ENCODE results near the gene TRIM4.

Gene TRIM4

DNA sequence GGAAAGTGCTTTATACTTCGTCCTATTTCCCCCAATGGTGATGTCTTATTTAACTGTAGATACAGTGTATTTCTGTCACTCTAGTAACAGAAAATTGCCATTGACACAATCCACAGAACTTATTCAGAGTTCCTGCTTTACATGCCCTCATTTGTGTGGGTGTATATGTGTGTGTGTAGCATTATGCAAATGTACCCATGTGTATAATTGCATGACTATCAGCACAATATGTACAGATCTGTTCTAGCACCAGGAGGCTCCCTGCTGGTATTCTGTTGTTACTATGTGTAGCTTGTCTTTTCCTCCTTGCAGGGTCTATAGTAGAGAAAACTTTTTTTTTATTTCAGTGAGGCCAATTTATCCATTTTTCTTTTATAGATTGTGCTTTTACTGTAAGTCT is 75.0 kb downstream of the TRIM4 start:
- no peak for FAIRE-seq

DNA sequence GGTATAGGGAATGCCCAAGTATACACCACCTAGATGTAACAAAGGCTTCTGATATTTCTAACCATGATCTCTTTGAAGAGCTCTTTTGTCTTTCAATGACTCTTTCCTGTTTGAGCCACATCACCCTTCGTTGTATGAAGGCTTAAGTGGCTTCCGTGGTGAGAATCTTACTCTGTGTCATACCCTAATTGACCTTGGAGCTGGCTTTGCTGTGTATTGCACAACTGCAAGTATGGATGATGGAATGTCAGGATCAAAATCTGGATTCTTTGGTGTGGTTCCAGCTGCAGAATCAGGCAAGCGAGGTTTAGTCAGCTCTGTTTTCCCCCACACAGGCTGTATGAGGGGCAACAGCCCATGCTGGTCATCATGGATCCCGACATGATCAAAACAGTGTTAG is 75.5 kb downstream of the TRIM4 start:
- FAIRE-seq (no peak), DNase-seq (ENCODE audit: insufficient read length, low spot score) (no peak)

More for the DNA sequence above, 75.0 kb downstream of the TRIM4 start:
- DNase-seq (ENCODE audit: insufficient read length, low spot score): no peak

DNA sequence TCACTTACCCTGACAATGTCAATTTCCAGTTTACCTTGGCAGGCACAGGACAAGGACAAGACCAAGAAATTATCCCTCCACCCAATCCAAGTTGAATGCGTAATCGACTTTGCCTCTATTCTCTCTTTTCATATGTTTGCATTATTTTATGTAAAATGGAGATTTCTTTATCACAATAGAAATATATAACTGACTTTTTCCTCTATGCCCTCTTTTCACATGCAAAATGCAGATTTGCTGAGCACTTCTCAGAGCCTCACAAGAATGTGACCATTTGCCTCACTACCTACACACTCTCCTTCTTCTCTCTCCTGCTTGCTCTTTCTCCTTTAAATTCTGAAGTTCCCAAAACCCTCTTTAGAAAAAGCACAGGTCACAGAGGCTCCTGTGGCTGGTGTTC is 76.4 kb downstream of the TRIM4 start:
- no peak for FAIRE-seq
- DNase-seq (ENCODE audit: insufficient read length, low spot score): no peak
